Breast epithelium (tissue), 4 donors: ENCODE measurements around the gene CCDC102B. TPM values are rescaled to one million over a fixed set of nuclear protein-coding genes. Genes with fewer than 3 reads are reported as not detected.
"Not testable (repeated sequence)": the region's sequence is repeated elsewhere in the genome, so short reads cannot be mapped to it uniquely, and the experiment has no call there.

Source experiments
- DNase-seq, 2 donors: peaks; one replicate each; pipeline ENCODE4 v3.0.0-alpha.2; 2019; ENCODE audit warnings: low spot score in 2 of 2
- H3K27ac ChIP-seq, 2 donors: fragments of 200-600 bp; sonication (generic) in 1 of 2; one replicate each; pipeline ENCODE4 v1.5.1; 2016 to 2019; ENCODE audit warnings: mild to moderate bottlenecking in 1 of 2
- H3K27me3 ChIP-seq, 2 donors: fragments of 200-600 bp; sonication (generic) in 1 of 2; one replicate each; pipeline versions ENCODE4 v1.5.1 to v1.6.0; 2017 to 2019; ENCODE audit warnings: control low read depth in 1 of 2, mild to moderate bottlenecking in 1 of 2
- H3K36me3 ChIP-seq: fragments of 200-600 bp; one replicate; pipeline ENCODE4 v1.5.1; 2019
- H3K4me1 ChIP-seq, 2 donors: fragments of 200-600 bp; sonication (generic); one replicate each; pipeline ENCODE4 v1.5.1; 2016 to 2019; ENCODE audit warnings: control low read depth in 1 of 2
- H3K4me3 ChIP-seq, 3 donors: fragments of 200-600 bp; sonication (generic); 1 replicate in 2 of 3; 2 replicates in 1 of 3; pipeline ENCODE4 v1.5.1; 2016 to 2019; ENCODE audit warnings: mild to moderate bottlenecking in 3 of 3, moderate library complexity in 2 of 3
- H3K9me3 ChIP-seq, 2 donors: fragments of 200-600 bp; sonication (generic) in 1 of 2; one replicate each; pipeline ENCODE4 v1.5.1; 2016 to 2019; ENCODE audit warnings: control low read depth in 1 of 2
- POLR2A ChIP-seq: fragments of 450-650 bp; IDR thresholded peaks from one replicate; pipeline ENCODE4 v1.6.1; 2016; ENCODE audit warnings: antibody characterized with exemption, mild to moderate bottlenecking, moderate library complexity
- POLR2AphosphoS5 ChIP-seq, 3 donors: sonication (generic); formaldehyde crosslinking; IDR thresholded peaks; one replicate each; pipeline ENCODE4 v1.6.1; 2017; ENCODE audit warnings: antibody characterized with exemption in 3 of 3
- intact Hi-C: fragments of 100-400 bp; cut with DNase I; formaldehyde crosslinking; loops from one replicate; pipeline ENCODE4 v1.15.1; 2023; ENCODE audit warnings: low total_unique reads
- total RNA-seq, 3 donors: library from RNA; depleted of rRNA; stranded (reverse); fragments of >200 nt; gene quantifications; one replicate each; pipeline ENCODE4 v1.1.0, GENCODE V29; 2016
- TF ChIP-seq, protein P1 (sequence below), 3 donors: fragments of 450-650 bp; IDR thresholded peaks; one replicate each; pipeline ENCODE4 v1.5.1; 2016 to 2017; ENCODE audit warnings: antibody characterized with exemption in 3 of 3, mild to moderate bottlenecking in 3 of 3, moderate library complexity in 3 of 3

The CCDC102B gene
- total RNA-seq, 3 donors from 2014 or later, result 5.3 to 9.1 (median 7.2) TPM

GRCh38 chr18:68861365-68861764, 63.5 kb downstream of the CCDC102B start:
- H3K27me3 ChIP-seq, result no peaks in the 10 kb centered on the region
- TF ChIP-seq POLR2A, result no peak
- TF ChIP-seq, protein P1, sequence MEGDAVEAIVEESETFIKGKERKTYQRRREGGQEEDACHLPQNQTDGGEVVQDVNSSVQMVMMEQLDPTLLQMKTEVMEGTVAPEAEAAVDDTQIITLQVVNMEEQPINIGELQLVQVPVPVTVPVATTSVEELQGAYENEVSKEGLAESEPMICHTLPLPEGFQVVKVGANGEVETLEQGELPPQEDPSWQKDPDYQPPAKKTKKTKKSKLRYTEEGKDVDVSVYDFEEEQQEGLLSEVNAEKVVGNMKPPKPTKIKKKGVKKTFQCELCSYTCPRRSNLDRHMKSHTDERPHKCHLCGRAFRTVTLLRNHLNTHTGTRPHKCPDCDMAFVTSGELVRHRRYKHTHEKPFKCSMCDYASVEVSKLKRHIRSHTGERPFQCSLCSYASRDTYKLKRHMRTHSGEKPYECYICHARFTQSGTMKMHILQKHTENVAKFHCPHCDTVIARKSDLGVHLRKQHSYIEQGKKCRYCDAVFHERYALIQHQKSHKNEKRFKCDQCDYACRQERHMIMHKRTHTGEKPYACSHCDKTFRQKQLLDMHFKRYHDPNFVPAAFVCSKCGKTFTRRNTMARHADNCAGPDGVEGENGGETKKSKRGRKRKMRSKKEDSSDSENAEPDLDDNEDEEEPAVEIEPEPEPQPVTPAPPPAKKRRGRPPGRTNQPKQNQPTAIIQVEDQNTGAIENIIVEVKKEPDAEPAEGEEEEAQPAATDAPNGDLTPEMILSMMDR (IDR thresholded peaks at IDR 0.05), result no peak
- no peaks in the 10 kb centered on the region for H3K9me3 ChIP-seq
- DNase-seq, result no peak
- intact Hi-C loops, result no loop called here
- H3K36me3 ChIP-seq, result no peaks in the 10 kb centered on the region
- H3K4me3 ChIP-seq, result no peak overlapping the region
- no peaks in the 10 kb centered on the region for H3K4me1 ChIP-seq
- no peak overlapping the region for H3K27ac ChIP-seq

DNA sequence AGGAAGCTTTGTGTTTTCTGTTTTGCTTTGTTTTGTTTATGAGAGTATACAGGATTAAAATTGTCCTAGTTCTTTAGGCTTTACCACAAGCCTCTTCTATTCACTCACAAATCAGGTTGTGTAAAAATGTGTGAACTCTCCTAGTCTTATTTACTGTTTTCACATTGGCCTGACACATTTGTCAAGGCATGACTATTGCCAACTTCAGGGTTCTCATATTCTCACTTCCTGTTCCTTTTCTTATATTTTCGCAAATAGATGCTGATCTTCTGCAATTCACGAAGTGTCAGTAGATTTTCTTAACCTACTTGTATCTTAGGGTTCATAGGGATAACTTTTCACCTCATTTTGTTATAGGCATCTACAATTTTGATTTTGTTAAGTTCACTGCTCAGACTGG, 67.1 kb downstream of the CCDC102B start:
- Histone ChIP-seq H3K4me1 (no peaks in the 10 kb centered on the region), H3K9me3 (no peaks in the 10 kb centered on the region), H3K27me3 (no peaks in the 10 kb centered on the region), H3K27ac (no peak overlapping the region), H3K4me3 (no peak overlapping the region), H3K36me3 (no peaks in the 10 kb centered on the region)
- DNase-seq, result no peak
- intact Hi-C loops, result no loop called here
- TF ChIP-seq, protein P1 (IDR thresholded peaks at IDR 0.05), result no peak

- no peak for DNase-seq
- Histone ChIP-seq H3K36me3 (no peaks in the 10 kb centered on the region), H3K27me3 (no peaks in the 10 kb centered on the region), H3K9me3 (no peaks in the 10 kb centered on the region), H3K4me3 (no peak overlapping the region), H3K27ac (no peak overlapping the region), H3K4me1 (no peaks in the 10 kb centered on the region)
- intact Hi-C loops, result no loop called here
- TF ChIP-seq, protein P1 (IDR thresholded peaks at IDR 0.05), result no peak
- TF ChIP-seq POLR2A, result no peak
- TF ChIP-seq POLR2AphosphoS5 (IDR thresholded peaks at IDR 0.05), result no peak
These were observed 67.6 kb downstream of the CCDC102B start for GRCh38 chr18:68865503-68865902.

GRCh38 chr18:68873003-68873402, 75.1 kb downstream of the CCDC102B start:
- no peak overlapping the region for H3K4me3 ChIP-seq
- no peak overlapping the region for H3K27ac ChIP-seq
- no peak for DNase-seq
- TF ChIP-seq, protein P1 (IDR thresholded peaks at IDR 0.05), result no peak
- no peak for TF ChIP-seq POLR2A
- TF ChIP-seq POLR2AphosphoS5 (IDR thresholded peaks at IDR 0.05), result no peak
- H3K36me3 ChIP-seq, result no peaks in the 10 kb centered on the region
- intact Hi-C loops, result no loop called here
- no peaks in the 10 kb centered on the region for H3K27me3 ChIP-seq
- H3K9me3 ChIP-seq, result no peaks in the 10 kb centered on the region
- no peaks in the 10 kb centered on the region for H3K4me1 ChIP-seq

GRCh38 chr18:68874361-68874760, 76.5 kb downstream of the CCDC102B start:
- Histone ChIP-seq H3K4me3 (no peak overlapping the region), H3K9me3 (no peaks in the 10 kb centered on the region), H3K27ac (no peak overlapping the region), H3K36me3 (no peaks in the 10 kb centered on the region), H3K27me3 (no peaks in the 10 kb centered on the region), H3K4me1 (no peaks in the 10 kb centered on the region)
- no peak for DNase-seq
- intact Hi-C loops, result no loop called here
- TF ChIP-seq POLR2AphosphoS5 (IDR thresholded peaks at IDR 0.05) (no peak), POLR2A (no peak)
- TF ChIP-seq, protein P1 (IDR thresholded peaks at IDR 0.05), result no peak

DNA sequence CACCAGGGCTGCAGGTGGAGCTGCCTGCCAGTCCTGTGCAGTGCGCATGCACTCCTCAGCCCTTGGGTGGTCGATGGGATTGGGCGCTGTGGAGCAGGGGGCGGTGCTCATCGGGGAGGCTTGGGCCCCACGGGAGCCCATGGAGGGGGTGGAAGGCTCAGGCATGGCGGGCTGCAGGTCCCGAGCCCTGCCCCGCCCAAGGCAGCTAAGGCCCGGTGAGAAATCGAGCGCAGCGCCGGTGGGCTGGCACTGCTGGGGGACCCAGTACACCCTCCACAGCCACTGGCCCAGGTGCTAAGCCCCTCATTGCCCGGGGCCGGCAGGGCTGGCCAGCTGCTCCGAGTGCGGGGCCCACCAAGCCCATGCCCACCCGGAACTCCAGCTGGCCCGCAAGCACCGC, 82.1 kb downstream of the CCDC102B start:
- H3K27ac ChIP-seq, H3K9me3 ChIP-seq, H3K4me3 ChIP-seq, H3K36me3 ChIP-seq, DNase-seq, H3K27me3 ChIP-seq, intact Hi-C loops, H3K4me1 ChIP-seq: not testable (repeated sequence)
